ENCODE data around the gene CEP72. TPM values are rescaled to one million over a fixed set of nuclear protein-coding genes. Genes with fewer than 3 reads are reported as not detected.
A peak's percentile ranks its signal among the peaks of the same experiment; 100 is the strongest.

CEP72 gene
- total RNA-seq, 2 donors from 2014 or later = 8.5 to 11.4 TPM

DNA sequence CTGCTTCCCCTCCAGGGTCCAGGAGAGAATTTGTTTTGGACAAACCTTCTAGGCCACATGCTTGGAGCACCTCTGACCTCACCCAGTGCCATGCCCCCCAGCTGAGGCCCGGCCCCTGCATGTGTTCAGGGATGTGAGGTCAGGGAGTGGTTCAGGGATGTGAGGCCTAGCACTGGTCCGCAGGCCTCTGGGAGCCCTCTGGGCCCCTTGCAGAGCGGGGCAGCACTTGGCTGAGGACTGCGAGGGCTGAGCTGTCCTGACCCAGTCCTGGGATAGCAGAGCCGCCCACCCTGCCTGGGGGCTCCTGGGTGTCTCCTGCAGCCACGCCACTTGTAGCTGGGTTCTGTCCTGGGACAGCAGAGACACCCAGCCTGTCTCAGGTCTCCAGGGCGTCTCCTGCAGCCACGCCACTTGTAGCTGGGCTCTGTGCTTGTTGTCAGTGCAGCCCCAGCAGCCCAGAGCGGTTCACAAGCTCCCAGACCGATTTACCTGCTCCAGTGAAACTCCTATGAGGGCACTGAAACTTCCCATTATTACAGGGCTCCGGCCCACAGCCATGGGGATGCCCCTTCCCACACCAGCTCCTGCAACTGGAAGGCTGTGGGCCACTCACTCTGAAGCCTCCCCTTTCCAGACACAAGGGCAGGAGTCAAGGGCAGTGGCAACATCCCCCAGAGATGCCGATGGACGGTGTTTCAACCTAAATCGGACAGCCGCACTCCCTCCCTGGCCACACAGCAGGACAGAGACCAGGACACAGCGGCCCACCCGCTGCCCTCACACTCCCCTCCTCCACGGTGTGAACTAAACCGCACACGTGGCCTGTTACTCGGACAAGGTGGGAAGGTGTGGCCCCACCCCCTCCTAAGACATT is 5.4 kb upstream of the CEP72 start:
- Mint-ChIP-seq H3K27ac (no peak overlapping the region), H3K27me3 (peaks cover 44% of the 10 kb centered on the region), H3K4me1 (peaks cover 19% of the 10 kb centered on the region), H3K36me3 (ENCODE audit: low read depth) (no peaks in the 10 kb centered on the region), H3K4me3 (no peak overlapping the region)
- no peaks in the 10 kb centered on the region for H3K9me3 ChIP-seq (ENCODE audit: control insufficient read depth, low read length, poor library complexity, severe bottlenecking)
- DNase-seq = no peak
- no peak for ATAC-seq

DNA sequence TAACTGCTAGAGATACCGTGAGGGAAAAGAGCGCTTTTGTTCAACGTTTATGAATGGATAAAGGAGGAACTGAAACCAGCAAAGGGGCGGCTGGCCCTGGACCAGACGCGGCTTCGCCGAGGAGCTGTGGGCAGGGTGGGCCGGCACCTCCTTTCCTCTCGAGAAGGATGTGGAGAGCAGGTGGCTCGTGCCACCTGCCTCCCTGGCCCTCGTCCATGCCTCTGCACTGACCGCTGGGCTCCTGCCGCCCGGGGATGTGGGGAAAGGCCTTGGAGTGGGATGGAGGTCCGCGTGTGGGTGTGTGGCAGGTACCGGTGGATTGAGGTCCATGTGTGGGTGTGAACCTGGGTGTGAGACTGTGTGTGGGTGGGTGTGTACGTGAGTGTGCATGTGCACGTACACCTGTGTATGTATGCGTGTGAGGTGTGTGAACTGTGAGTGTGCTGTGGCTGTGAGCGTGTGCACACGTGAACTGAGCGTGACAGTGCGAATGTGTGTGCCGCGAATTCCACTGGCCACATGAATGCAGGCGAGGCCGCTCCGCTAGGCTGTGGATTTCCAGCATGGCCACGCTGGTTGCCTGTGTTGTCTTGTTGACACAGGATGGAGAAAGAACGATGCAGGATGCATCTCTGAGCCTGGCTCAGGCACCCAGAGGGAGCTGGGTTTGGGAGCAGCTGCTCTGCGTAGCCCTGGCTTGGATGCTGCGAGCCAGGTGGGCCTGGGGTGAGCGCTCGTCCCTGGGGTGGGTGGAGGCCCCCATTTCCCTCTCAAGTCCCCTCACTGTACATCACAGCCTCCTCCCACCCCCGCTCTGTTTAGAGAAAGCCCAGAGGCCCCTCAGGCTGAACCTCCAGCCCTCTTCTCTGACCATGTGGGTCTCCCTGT is 4.4 kb upstream of the CEP72 start:
- Mint-ChIP-seq H3K4me3 (no peak overlapping the region), H3K27ac (no peak overlapping the region), H3K36me3 (ENCODE audit: low read depth) (no peaks in the 10 kb centered on the region), H3K27me3 (peaks cover 36% of the 10 kb centered on the region), H3K4me1 (peaks cover 21% of the 10 kb centered on the region)
- ATAC-seq = no peak
- no peak for DNase-seq
- no peaks in the 10 kb centered on the region for H3K9me3 ChIP-seq (ENCODE audit: control insufficient read depth, low read length, poor library complexity, severe bottlenecking)

DNA sequence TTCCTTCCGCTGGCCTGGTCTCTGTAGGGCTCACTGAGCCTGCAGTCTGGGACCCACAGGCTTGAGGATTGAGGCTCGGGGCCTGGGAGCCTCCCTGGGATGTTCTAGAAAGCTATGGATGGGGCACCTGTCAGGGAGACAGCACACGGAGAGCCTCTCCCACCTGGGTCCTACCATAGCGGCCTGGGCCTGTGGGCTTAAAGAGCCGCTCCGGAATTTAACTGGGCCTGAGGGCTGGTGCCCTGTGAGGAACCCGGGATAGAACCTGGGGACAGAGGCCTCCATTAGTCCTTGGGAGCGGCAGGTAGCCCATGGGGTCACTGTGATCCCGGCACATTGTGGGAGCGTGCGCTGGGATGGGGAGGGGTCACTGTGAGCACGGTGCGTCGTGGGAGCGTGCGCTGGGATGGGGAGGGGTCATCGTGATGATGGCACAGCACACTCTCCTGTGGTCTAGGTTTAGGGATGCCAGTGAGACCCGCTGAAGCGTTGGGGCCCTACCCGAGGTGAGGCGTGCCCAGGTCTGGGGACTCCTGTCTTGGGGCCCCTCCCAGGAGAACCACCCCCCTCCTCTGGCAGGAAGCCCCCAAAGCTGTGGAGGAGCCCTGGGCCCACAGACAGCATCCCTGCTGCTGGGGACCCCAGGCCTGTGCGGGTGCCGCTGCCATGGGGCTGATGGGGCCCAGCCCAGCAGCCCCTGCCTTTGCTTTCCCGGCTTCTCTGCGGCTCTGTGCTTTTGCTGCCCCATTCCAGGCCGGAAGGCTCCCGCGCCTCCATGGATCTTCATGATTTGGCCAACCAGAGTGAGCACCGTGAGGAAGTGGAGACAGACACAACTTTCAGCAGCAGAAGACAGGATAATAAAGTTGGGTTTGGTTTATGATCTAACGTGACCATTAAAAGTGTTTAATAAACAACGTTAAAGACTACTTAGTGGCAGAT is 3.4 kb upstream of the CEP72 start:
- peaks cover 24% of the 10 kb centered on the region for H3K4me1 Mint-ChIP-seq
- H3K4me3 Mint-ChIP-seq = no peak overlapping the region
- DNase-seq (no peak), ATAC-seq (no peak)
- H3K9me3 ChIP-seq (ENCODE audit: control insufficient read depth, low read length, poor library complexity, severe bottlenecking) = no peaks in the 10 kb centered on the region
- no peaks in the 10 kb centered on the region for H3K36me3 Mint-ChIP-seq (ENCODE audit: low read depth)
- no peak overlapping the region for H3K27ac Mint-ChIP-seq
- peaks cover 31% of the 10 kb centered on the region for H3K27me3 Mint-ChIP-seq

DNA sequence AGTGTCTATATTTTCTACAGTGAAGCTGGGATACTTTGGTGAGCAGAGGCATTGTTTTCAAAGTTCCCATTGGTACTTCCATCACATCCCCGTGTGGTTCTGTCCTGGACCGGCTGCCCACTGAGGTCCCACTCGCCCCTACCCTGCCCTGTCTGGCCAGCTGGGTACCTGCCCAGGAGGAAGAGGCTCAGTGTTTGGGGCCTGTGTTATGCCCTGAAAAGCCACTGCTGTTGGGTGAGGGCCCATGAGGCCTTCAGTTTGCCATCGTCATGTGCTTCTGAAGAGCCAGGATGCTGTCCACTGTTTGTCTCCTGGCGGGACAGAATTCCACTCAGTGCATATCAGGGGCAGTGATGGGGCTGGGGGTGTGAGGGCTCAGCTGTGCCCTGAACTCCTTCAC is 2.6 kb upstream of the CEP72 start:
- Mint-ChIP-seq H3K36me3 (ENCODE audit: low read depth) (no peaks in the 10 kb centered on the region), H3K27ac (no peak overlapping the region), H3K4me3 (no peak overlapping the region), H3K27me3 (peaks cover 24% of the 10 kb centered on the region), H3K4me1 (peaks cover 24% of the 10 kb centered on the region)
- H3K9me3 ChIP-seq (ENCODE audit: control insufficient read depth, low read length, poor library complexity, severe bottlenecking) = no peaks in the 10 kb centered on the region
- no peak for DNase-seq
- ATAC-seq = no peak

DNA sequence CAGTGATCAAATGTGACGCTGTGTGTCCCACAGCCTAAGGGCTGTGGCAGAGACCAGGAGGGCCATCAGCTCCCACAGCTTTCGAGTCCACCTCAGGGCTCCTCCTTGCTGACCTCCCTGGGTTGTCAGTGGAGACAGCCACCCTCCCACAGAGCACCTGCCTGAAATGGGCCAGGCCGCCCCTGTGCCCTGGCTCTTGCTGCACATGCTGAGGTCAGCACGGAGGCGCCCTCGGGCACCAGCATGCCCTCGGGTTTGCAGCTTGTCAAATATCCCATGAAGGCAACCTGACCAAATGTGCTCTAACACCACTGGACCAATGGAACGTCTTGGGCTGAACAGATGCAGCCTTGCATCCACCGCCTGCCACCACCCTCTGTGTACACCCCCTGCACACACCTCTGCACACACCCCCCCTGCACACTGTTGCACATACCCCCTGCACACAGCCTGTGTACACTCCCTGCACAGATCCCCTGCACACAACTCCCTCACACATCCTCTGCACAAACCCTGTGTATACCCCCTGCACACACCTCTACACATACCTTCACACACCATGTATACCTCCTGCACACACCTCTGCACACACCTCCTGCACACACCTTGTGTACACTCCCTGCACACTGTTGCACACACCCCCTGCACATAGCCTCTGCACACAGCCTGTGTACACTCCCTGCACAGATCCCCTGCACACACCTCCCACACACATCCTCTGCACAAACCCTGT is 2.0 kb upstream of the CEP72 start:
- ATAC-seq (no peak), DNase-seq (no peak)
- Mint-ChIP-seq H3K27me3 (peaks cover 24% of the 10 kb centered on the region), H3K4me3 (peak overlapping the region; percentile 49), H3K4me1 (peaks cover 28% of the 10 kb centered on the region), H3K27ac (no peak overlapping the region), H3K36me3 (ENCODE audit: low read depth) (no peaks in the 10 kb centered on the region)
- H3K9me3 ChIP-seq (ENCODE audit: control insufficient read depth, low read length, poor library complexity, severe bottlenecking) = no peaks in the 10 kb centered on the region

DNA sequence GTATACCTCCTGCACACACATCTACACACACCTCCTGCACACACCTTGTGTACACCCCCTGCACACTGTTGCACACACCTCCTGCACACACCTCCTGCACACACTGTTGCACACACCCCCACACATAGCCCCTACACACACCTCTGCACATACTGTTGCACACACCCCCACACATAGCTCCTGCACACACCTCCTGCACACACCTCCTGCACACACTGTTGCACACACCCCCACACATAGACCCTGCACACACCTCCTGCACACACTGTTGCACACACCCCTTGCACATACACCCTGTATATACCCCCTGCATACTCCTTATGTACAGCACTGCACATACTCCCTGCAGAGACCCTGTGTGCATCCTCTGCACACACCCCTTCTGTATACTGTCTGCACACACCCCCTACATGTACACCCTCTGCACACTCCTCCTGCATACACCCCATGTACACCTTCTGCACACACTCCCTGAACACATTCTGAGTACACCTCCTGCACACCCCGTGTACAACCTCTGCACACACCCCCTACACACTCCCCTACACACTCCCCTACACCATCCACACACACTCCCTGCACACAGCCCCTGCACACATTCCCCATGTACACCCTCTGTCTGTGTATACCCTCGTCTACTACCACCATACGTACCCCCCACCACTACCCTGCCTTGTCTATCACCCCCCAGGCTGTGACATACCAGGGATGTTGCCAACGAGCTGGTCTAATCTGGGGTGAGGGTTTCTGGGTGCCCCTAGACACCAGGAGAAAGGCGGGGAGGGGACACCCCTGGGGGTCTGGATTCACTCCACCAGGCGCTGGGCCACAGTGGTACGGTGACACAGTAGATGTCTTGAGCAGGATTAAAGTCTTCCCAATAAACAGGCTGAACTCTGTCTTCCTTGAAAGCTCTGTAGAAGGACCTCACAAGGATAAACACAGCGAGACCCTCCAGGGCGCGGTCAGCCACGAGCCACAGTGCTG is 1.1 kb upstream of the CEP72 start:
- ATAC-seq = no peak
- H3K9me3 ChIP-seq (ENCODE audit: control insufficient read depth, low read length, poor library complexity, severe bottlenecking) = no peaks in the 10 kb centered on the region
- Mint-ChIP-seq H3K27ac (peak overlapping the region; percentile 29), H3K27me3 (peaks cover 20% of the 10 kb centered on the region), H3K4me3 (peak overlapping the region; percentile 90), H3K4me1 (peaks cover 34% of the 10 kb centered on the region), H3K36me3 (ENCODE audit: low read depth) (peaks cover 2% of the 10 kb centered on the region)
- no peak for DNase-seq

DNA sequence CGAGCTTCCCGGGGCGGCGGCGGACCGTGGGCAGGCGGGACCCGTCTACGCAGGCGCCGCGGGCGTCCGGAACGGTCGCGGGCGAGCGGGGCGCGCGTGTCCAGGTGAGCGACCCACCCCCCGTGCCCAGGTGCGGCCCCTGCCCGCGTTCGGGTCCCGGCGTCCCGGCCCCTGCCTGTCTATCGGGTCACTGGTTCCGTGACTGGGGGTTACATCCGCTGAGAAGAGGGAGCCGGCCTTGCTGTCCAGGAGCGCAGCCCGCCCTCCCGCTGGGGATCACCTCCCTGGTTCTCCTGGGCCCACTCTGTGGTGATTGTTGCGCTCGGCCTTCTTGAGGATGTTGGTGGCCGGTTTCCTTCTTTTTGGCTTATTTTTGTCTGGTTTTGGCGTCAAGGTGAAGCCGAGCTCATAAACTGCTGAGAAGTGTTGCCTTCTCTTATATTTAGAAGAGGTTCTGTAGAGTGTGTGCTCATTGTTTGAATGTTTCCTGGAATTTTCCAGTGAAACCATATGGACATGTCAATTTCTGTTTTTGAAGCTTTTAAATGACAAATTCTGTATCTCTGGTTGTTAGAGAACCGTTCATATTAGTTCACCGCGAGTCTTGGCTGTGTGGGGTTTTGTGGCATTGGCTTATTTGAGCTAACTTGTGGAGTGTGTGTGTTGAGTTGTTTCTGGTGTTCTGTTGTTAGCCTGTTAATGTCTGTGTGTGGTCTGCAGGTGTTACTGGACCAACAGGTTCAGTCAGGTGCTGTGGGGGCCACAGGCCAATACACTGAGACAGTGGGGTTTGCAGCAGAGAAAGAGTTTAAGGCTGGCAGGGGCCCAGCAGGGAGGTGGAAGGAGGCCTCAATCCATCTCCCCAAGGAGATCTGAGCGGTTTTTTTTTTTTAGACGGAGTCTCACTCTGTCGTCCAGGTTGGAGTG is 621 bp downstream of the CEP72 start:
- no peak overlapping the region for H3K27ac Mint-ChIP-seq
- peaks cover 34% of the 10 kb centered on the region for H3K4me1 Mint-ChIP-seq
- peaks cover 8% of the 10 kb centered on the region for H3K27me3 Mint-ChIP-seq
- no peaks in the 10 kb centered on the region for H3K9me3 ChIP-seq (ENCODE audit: control insufficient read depth, low read length, poor library complexity, severe bottlenecking)
- H3K36me3 Mint-ChIP-seq (ENCODE audit: low read depth) = peaks cover 2% of the 10 kb centered on the region
- peak overlapping the region; percentile 90 for H3K4me3 Mint-ChIP-seq
- DNase-seq (no peak), ATAC-seq (no peak)

DNA sequence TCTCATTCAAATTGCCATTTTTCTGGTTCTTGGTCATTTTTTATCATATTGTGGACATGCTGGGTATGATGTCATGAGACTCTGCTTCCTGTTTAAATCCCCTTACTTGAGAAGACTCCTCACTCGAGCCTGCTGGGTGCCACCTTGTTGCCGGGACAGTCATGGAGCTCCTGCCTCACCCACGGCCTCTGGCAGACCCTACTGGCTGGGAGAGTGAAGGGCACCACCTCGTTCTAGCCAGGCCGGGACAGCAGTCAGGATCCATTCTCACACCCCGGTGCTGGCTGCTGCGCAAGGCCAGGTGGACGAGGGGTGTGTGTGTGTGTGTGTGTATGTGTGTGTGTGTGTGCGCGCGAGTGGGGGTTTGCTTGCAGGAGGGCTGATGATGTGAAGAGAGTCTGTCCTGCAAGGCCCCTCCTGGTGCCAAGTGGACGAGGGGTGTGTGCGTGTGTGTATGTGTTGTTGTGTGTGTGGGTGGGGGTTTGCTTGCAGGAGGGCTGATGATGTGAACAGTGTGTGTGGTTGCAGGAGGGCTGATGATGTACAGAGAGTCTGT is 4.4 kb downstream of the CEP72 start:
- Mint-ChIP-seq H3K27ac (peak overlapping the region; percentile 29), H3K36me3 (ENCODE audit: low read depth) (peaks cover 7% of the 10 kb centered on the region), H3K4me1 (peaks cover 24% of the 10 kb centered on the region), H3K4me3 (no peak overlapping the region), H3K27me3 (no peaks in the 10 kb centered on the region)
- no peaks in the 10 kb centered on the region for H3K9me3 ChIP-seq (ENCODE audit: control insufficient read depth, low read length, poor library complexity, severe bottlenecking)
- no peak for ATAC-seq
- peak in 1 of 3 donors; percentile 5 for DNase-seq

DNA sequence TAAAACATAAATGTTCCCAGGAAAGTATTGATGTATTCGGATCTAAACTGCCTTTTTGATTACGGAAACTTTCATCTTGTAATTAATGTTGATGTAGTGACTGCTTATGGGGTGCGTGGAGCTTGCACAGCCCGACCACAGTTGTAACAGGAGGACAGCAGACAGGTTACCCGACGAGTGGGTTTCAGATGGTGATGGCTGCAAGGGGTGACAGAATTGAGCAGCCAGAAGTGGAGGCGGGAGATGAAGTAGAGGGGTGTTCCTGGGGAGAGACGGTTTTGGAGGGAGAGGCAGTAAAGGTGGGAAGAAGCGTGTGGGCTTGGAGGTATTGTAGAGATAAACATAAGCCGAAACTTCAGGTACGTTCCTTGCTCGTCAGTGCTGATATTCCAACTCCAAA is 5.8 kb downstream of the CEP72 start:
- Mint-ChIP-seq H3K27me3 (no peaks in the 10 kb centered on the region), H3K4me1 (peaks cover 21% of the 10 kb centered on the region), H3K4me3 (no peak overlapping the region), H3K36me3 (ENCODE audit: low read depth) (peaks cover 7% of the 10 kb centered on the region), H3K27ac (no peak overlapping the region)
- no peaks in the 10 kb centered on the region for H3K9me3 ChIP-seq (ENCODE audit: control insufficient read depth, low read length, poor library complexity, severe bottlenecking)
- DNase-seq (no peak), ATAC-seq (no peak)

DNA sequence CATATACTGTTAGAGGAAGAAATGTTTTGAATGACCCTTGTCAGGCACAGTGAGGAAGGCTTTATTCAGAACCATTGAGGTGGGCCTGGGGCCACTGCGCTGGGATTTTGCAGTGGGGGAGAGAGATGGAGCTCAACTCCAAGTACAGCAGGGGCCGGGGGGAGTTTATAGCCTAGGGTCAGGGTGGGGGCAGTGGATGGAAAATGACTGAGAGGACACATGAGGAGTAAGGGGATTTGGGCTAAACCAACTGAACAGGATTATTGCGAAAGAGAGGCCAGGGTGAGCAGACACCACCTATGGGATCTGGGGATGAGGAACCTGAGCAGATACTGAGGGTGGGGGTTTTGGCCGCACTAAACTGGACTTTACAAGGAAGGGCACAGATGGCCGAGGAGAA is 6.3 kb downstream of the CEP72 start:
- Mint-ChIP-seq H3K4me1 (peaks cover 19% of the 10 kb centered on the region), H3K4me3 (no peak overlapping the region), H3K27me3 (no peaks in the 10 kb centered on the region), H3K27ac (no peak overlapping the region), H3K36me3 (ENCODE audit: low read depth) (peaks cover 7% of the 10 kb centered on the region)
- DNase-seq (no peak), ATAC-seq (no peak)
- H3K9me3 ChIP-seq (ENCODE audit: control insufficient read depth, low read length, poor library complexity, severe bottlenecking) = no peaks in the 10 kb centered on the region
